ENCODE data around the gene KCNA1. TPM values are rescaled to one million over a fixed set of nuclear protein-coding genes. Genes with fewer than 3 reads are reported as not detected.

The KCNA1 gene
- total RNA-seq, 4 donors from 2014 or later, result not detected

DNA sequence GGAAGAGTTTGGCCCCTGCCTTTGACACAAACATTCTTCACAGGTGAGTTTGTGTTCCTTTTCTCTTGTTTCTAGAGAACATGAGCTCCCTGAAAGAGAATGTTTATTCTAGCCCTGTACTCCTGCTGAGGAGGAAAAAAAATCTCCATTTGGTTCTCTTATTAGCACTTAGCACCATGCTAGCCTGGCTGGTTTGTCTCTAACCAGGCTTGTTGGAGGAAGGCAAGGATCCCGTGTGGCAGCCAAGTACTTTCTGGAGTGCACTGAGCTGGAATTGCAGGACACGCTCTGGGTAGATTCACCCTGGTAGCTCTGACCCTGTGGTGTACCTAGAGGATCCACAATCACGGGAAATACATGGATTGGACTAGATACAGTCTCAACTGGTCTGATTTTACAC, 41.9 kb downstream of the KCNA1 start:
- Histone ChIP-seq H3K4me1 (no peaks in the 10 kb centered on the region), H3K4me3 (no peak overlapping the region), H3K36me3 (no peaks in the 10 kb centered on the region), H3K27ac (no peak overlapping the region), H3K27me3 (peaks cover 0 to 95% (median 1%) of the 10 kb centered on the region in 4 donors), H3K9me3 (no peaks in the 10 kb centered on the region)
- intact Hi-C loops (cut with DNase I), result no loop called here
- WGBS, 2 donors, result 37 to 40% methylated on average over 2 to 3 of the region's 3 CpGs
- no peak for DNase-seq
- no peak for TF ChIP-seq POLR2A (IDR thresholded peaks at IDR 0.05)
- TF ChIP-seq CTCF (IDR thresholded peaks at IDR 0.05), result no peak

DNA sequence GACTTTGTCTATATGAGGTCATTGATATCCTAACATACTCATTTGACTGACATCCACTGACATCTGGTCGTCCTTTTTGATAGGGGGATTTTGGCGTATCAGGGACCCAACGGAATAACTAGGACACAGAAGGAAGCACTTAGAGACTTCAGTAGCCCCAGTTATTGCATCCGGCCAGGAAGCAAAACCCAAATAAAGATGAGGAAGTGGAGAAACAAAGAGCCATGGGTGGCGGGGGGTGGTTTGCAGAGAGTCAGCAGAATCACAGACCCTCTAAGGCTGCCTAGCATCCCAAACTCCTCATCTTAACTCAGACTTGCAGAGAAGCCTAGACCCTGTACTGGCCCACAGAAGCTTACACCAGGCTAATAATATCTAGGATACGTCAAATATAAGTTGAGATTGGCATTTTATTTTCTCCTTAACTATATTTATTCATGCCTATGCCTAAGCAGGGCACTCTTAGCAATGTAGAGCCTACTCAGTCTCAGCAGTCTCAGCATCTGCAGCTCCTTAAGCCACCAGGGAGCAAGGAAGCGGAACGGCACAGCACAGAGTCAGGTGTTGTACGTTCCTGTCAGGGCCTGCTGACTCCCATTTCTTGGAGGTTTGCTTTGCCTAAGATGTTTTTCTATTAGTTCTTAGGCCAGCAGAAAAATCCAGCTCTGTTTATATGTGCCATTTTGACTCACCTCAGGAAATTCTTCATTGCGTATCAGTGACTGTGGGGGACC, 45.1 kb downstream of the KCNA1 start:
- H3K4me1 ChIP-seq, result no peaks in the 10 kb centered on the region
- no peak for DNase-seq
- H3K36me3 ChIP-seq, result no peaks in the 10 kb centered on the region
- H3K9me3 ChIP-seq, result no peaks in the 10 kb centered on the region
- peaks cover 0 to 95% (median 1%) of the 10 kb centered on the region in 4 donors for H3K27me3 ChIP-seq
- 46 to 58% methylated on average over 9 to 10 of the region's 10 CpGs for WGBS, 2 donors
- intact Hi-C loops (cut with DNase I), result no loop called here
- no peak overlapping the region for H3K27ac ChIP-seq
- no peak for TF ChIP-seq POLR2A (IDR thresholded peaks at IDR 0.05)
- no peak for TF ChIP-seq CTCF (IDR thresholded peaks at IDR 0.05)
- H3K4me3 ChIP-seq, result no peak overlapping the region

GRCh38 chr12:4956054-4956453, 46.3 kb downstream of the KCNA1 start:
- peaks cover 0 to 96% (median 1%) of the 10 kb centered on the region in 4 donors for H3K27me3 ChIP-seq
- H3K27ac ChIP-seq, result no peak overlapping the region
- WGBS, 2 donors, result 12 to 19% methylated on average over 2 of the region's 2 CpGs
- intact Hi-C loops (cut with DNase I), result no loop called here
- DNase-seq, result no peak
- no peaks in the 10 kb centered on the region for H3K9me3 ChIP-seq
- no peaks in the 10 kb centered on the region for H3K36me3 ChIP-seq
- no peaks in the 10 kb centered on the region for H3K4me1 ChIP-seq
- TF ChIP-seq CTCF (IDR thresholded peaks at IDR 0.05), result no peak
- no peak for TF ChIP-seq POLR2A (IDR thresholded peaks at IDR 0.05)
- H3K4me3 ChIP-seq, result no peak overlapping the region

DNA sequence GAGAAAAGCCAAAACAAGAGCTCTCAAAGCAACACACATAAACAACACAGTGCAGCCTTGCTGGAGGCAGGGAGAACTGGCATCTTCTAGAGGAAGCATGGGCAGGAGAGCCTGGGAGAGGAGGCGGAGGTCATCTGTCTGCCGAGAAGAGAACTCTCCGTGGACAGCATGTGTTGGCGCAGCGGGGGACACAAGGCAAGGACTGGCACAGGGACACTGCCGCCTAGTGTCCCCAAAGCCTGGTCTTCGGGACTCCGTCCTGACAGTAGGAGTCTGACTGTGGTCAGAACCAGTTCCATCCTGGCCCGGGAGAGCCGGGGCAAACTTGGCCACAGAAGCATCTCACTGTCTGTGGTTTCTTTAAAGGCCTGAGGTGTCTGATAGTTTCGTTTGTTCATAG, 47.3 kb downstream of the KCNA1 start:
- 70 to 78% methylated on average over 7 to 11 of the region's 11 CpGs for WGBS, 2 donors
- no peaks in the 10 kb centered on the region for H3K4me1 ChIP-seq
- H3K9me3 ChIP-seq, result no peaks in the 10 kb centered on the region
- TF ChIP-seq CTCF (IDR thresholded peaks at IDR 0.05) (no peak), POLR2A (IDR thresholded peaks at IDR 0.05) (no peak)
- peaks cover 0 to 96% (median 0%) of the 10 kb centered on the region in 4 donors for H3K27me3 ChIP-seq
- no peak overlapping the region for H3K27ac ChIP-seq
- no peaks in the 10 kb centered on the region for H3K36me3 ChIP-seq
- no peak overlapping the region for H3K4me3 ChIP-seq
- DNase-seq, result no peak
- intact Hi-C loops (cut with DNase I), result no loop called here

DNA sequence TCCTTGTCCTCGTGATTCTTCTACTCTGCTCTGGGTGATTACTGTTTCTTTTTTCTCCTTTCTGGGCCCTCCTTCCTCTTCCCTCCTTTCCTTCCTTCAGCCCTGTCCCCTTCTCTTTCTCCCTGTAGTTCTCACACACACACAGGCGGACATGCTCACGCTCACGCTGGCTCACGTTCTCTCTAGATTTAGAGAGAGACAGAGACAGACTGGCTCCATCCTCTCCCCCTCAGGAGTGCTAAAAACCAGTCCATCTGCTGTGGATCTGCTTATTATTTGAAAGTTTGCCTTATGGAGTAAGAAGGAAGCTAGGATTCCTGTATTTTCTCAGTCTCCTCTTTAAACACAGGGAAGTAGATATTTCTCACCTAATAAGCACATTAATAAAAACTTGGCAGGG, 48.1 kb downstream of the KCNA1 start:
- H3K4me3 ChIP-seq, result no peak overlapping the region
- no peaks in the 10 kb centered on the region for H3K36me3 ChIP-seq
- H3K9me3 ChIP-seq, result no peaks in the 10 kb centered on the region
- intact Hi-C loops (cut with DNase I), result no loop called here
- no peak for DNase-seq
- no peaks in the 10 kb centered on the region for H3K4me1 ChIP-seq
- no peak overlapping the region for H3K27ac ChIP-seq
- TF ChIP-seq CTCF (IDR thresholded peaks at IDR 0.05) (no peak), POLR2A (IDR thresholded peaks at IDR 0.05) (no peak)
- peaks cover 0 to 96% (median 0%) of the 10 kb centered on the region in 4 donors for H3K27me3 ChIP-seq
- 69 to 85% methylated on average over 5 of the region's 5 CpGs for WGBS, 2 donors
